ENCODE results near the gene SCO2.

DNA sequence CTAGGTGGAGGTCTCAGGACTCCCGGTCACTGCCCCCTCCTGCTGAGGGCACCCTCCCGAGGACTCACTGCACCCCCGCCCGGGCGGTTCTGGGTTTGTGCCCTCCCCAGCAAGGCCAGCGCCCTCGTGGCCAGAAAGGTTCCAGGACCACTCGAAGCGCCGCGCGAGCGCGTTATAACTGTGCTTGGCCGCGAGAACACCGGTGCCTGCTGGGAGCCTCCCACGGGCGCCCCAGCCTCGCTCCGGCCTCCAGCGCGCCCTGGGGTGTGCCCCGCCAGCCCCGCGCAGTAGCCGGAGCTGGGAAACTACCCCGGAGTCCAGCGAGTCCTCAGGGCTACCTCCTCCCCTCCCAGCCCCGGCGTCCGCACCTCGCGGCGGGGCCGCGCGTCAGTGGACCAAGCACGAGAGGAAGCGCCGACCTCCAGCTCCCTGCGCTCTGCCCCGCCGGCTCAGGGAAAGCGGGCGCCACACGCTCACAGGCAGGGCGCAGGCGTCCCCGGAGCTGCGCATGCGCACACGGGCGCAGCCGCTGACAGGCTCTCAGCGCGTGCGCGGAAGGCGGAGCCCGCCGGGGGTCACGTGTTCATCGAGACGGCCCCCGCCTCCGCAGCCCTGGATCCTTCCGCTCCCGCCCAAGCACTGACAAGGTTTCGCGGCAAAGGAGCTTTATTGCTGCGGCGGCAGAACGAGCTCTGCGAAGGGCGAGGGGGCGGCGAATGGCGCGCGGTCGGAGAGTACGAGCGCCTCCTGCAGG is at the start of gene SCO2:
- peak; percentile 47 for TF ChIP-seq EP300 (conservative IDR thresholded peaks at IDR 0.05; ENCODE audit: poor library complexity, severe bottlenecking)
- no peak for TF ChIP-seq EZH2 (IDR thresholded peaks at IDR 0.05; ENCODE audit: borderline replicate concordance, insufficient read depth, low read length, poor library complexity, severe bottlenecking)
- peak; percentile 73 for TF ChIP-seq CTCF (IDR thresholded peaks at IDR 0.05; ENCODE audit: poor library complexity, severe bottlenecking)
- TF ChIP-seq MXI1 (conservative IDR thresholded peaks at IDR 0.05; ENCODE audit: poor library complexity, severe bottlenecking) = peak; percentile 84
- TF ChIP-seq, protein P1, sequence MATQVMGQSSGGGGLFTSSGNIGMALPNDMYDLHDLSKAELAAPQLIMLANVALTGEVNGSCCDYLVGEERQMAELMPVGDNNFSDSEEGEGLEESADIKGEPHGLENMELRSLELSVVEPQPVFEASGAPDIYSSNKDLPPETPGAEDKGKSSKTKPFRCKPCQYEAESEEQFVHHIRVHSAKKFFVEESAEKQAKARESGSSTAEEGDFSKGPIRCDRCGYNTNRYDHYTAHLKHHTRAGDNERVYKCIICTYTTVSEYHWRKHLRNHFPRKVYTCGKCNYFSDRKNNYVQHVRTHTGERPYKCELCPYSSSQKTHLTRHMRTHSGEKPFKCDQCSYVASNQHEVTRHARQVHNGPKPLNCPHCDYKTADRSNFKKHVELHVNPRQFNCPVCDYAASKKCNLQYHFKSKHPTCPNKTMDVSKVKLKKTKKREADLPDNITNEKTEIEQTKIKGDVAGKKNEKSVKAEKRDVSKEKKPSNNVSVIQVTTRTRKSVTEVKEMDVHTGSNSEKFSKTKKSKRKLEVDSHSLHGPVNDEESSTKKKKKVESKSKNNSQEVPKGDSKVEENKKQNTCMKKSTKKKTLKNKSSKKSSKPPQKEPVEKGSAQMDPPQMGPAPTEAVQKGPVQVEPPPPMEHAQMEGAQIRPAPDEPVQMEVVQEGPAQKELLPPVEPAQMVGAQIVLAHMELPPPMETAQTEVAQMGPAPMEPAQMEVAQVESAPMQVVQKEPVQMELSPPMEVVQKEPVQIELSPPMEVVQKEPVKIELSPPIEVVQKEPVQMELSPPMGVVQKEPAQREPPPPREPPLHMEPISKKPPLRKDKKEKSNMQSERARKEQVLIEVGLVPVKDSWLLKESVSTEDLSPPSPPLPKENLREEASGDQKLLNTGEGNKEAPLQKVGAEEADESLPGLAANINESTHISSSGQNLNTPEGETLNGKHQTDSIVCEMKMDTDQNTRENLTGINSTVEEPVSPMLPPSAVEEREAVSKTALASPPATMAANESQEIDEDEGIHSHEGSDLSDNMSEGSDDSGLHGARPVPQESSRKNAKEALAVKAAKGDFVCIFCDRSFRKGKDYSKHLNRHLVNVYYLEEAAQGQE (IDR thresholded peaks at IDR 0.05; ENCODE audit: borderline replicate concordance) = no peak
- peak; percentile 47 for TF ChIP-seq SMC3 (conservative IDR thresholded peaks at IDR 0.05; ENCODE audit: poor library complexity)
- TF ChIP-seq RAD21 (conservative IDR thresholded peaks at IDR 0.05) = peak; percentile 62
- peak; percentile 86 for TF ChIP-seq TAF1 (IDR thresholded peaks at IDR 0.05; ENCODE audit: low read depth)
- peak; percentile 89 for TF ChIP-seq POLR2AphosphoS5 (IDR thresholded peaks at IDR 0.05)

Data from neural cell (in vitro differentiated cells).